GM21786 (cell line): ENCODE measurements around the gene SH2D6.
"Not testable (repeated sequence)": the region's sequence is repeated elsewhere in the genome, so short reads cannot be mapped to it uniquely, and the experiment has no call there.

Experiments used
- ATAC-seq: cut with Tn5 transposase; IDR thresholded peaks from one replicate; pipeline ENCODE4 v1.9.1; 2021; ENCODE audit not compliant: unreplicated experiment

The SH2D6 gene

DNA sequence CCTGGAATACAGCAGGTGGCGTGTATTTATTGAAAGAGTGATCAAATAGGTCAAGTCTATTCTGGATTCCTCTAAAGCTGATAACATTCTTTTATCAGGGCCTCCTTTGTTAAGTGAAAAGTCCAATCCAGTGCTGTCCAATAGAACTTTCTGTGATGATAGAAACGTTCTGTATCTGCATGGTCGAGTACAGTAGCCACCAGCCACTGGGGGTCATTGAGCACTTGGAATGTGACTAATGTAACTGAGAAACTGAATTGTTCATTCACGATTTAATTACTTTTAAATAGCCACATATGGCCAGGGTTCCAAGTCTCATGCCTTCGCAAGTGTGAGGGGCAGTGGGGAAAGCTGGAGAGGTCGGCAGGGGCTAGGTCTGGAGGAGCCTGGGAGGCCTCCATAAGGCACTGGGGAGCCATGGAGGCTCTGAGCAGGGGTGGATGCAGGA is 20.5 kb downstream of the SH2D6 start:
- no peak for ATAC-seq

DNA sequence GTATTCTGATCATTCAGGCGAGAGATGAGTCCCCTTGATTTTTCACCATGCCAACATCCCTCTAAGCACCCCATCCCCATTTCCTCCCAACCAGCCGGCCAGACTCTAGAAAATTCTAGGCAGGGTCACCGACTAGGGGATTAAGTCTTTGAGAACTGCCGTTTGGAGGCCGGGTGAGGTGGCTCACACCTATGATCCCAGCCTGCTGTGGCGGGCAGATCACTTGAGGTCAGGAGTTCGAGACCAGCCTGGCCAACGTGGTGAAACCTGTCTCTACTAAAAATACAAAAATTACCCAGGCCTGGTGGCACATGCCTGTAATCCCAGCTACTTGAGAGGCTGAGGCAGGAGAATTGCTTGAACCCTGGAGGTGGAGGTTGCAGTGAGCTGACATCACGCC is 21.1 kb downstream of the SH2D6 start:
- ATAC-seq, result not testable (repeated sequence)

DNA sequence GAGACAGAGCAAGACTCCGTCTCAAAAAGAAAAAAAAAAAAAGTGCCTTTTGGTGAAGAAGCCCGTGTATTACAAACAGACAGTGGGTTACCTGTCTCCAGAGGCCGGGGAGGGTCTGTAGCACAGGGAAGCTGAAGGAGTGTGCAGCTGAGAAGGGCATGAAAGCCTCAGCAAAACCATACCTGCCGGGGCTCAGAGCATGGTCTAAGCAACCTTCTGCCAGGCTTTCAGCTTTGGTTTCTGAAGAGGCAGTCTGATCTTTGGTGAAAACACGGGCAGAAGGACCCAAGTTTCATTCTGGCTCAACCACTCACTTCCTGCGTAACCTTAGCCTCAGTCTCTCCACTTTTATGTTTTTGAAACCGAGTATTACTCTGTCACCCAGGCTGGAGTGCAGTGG is 21.5 kb downstream of the SH2D6 start:
- ATAC-seq, result no peak

DNA sequence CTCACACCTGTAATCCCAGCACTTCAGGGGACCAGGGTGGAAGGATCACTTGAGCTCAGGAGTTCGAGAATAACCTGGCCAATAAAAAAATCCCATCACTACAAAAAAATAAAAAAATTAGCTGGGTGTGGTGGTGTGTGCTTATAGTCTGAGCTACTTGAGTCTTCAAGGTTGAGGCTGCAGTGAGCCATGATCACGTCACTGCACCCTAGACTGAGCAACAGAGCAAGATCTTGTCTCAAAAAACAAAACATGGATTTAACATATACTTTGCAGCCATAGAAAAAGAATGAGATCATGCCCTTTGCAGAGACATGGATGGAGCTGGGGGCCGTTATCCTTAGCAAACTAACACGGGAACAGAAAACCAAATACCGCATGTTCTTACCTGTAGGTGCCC is 22.2 kb downstream of the SH2D6 start:
- ATAC-seq, result no peak

DNA sequence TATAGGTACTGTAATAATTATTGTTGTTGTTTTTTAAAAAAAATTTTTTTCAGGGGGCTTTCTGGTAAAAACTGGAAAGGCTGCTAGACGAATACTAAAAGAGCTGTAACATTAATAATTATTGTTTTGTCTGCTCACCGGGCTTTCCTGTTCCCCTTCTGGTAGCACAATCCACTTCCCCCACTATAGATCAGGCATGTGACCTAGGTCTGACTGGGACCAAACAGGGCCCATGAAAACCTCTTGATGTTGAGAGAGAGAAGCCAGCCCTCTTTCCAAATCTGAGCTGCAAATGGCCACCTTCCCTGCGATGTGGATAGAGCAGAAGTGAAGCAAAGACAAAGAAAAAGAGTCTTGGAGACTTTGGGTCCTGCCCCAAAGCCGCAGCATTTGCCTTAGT is 23.4 kb downstream of the SH2D6 start:
- ATAC-seq, result no peak

DNA sequence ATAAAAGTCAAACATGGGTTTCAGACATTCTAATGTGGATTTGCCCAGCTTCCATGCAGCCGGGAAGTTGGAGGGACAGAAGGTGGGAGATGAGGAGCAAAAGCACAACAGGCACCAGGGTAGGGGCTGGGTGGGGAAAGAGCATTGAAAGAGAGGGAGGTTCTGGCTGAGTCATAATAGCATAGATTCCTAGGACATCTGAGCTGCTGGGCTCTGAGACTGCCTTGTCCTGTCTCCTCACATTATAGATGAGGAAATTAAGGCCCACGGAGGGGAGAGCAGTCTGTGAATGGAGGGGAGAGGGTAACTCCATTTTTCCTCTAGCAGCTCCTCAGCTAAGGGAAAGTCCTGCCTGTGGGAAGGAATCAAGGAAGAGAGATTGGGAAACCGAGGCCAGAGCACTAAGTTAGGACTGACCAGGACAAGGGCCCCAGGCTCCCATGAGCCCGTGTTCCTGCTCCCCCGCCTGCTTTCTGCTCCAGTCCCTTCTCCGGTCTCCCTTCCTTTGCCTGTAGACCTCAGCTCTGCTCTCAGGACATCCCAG is 26.2 kb downstream of the SH2D6 start:
- no peak for ATAC-seq

DNA sequence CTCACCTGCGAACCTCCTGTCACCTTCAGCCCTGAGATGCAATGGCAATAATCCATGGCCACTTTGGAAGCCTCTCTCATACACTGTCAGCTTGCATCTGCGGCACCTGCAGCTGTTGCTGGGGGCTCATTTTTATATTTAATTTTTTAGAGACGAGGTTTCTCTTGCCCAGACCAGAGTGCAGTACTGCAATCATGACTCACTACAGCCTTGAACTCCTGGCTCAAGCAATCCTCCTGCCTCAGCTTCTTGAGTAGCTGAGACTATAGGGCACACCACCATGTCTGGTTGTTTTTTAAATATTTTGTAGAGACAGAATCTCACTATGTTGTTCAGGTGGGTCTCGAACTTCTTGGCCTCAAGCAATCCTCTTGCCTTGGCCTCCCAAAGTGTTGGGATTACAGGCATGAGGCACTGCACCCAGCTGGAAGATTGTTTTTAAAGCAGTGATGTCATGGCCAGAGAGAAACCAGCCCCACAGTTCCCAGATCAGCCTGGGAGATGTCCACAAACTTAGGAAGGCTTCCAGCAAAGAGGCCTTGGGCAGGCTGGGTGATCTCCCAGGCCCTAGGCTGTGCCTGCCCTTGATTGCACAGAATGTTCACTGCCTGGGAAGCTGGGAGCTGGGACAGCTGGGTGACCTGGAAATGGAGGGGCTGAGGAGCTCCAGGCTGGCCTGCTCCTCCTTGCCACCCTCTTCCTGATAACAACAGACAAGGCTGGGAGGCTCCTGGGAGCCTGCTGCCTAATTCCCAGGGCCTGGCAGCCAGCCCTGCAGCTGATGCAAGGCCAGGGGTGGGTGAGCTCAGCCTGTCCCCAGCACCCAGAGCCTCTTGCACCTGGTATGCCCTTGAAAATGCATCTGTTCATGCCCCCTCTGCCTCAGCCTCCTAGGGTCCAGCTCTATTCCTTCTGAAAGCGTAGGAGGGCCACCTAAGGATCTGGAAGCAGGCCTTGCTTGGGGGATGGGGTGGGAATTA is 27.1 kb downstream of the SH2D6 start:
- ATAC-seq, result no peak

DNA sequence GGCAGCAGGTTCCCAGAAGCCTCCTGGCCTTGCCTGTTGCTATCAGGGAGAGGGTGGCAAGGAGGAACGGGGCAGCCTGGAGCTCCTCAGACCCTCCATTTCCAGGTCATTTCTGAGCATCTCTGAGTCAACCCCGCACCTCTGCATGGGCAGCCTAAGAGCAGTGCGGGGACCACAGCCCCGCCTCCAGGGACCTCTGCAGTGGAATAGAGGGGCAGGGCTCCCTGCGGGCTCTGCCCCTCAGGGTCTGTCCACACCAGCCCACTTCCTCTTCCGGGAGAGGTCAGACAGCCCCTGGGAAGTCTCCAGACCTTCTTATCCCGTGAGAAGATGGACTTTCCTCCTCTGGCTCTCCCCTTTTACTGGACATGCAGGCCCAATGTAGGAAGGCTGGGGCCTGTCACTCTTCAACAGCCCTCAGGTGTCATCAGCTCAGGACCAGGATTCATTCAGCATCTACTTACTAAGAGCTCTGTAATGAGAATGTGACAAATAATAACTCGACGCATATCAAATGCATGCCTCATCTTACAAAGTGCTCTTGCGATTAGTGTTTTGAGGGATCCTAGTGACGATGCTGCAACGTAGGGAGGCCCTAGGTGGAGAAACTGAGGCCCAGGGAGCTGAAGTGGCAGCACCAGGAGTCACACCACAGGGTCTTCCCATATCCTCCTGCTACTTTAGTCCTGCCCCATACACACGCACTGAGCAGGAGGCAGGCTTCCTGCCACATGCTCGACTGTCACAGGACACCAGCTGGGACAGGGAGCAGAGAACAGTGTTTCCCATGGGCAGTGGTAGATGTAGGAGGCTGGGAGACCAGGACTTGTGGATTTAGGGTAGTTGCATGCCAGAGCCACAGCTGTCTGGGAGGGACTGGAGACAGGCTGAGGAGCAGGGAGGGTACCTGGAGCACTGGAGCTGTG is 28.0 kb downstream of the SH2D6 start:
- ATAC-seq, result no peak

DNA sequence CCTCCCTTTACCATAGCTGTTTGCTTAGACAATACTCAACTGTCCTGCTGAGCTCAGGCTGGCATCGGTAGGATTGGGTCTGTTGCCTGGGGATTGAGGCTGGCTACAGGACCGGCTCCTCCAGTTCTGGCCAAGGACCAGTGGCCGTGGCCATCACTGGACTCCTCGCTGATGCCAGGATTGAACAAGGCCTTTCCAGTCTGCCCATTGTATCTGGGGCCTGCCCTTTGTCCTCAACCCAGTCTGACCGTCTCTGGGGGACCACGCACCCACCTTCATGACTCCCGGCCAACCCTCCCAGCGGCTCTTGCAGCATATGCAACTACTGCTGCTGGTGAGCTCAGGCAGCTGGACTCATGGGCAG is 28.7 kb downstream of the SH2D6 start:
- ATAC-seq, result no peak

DNA sequence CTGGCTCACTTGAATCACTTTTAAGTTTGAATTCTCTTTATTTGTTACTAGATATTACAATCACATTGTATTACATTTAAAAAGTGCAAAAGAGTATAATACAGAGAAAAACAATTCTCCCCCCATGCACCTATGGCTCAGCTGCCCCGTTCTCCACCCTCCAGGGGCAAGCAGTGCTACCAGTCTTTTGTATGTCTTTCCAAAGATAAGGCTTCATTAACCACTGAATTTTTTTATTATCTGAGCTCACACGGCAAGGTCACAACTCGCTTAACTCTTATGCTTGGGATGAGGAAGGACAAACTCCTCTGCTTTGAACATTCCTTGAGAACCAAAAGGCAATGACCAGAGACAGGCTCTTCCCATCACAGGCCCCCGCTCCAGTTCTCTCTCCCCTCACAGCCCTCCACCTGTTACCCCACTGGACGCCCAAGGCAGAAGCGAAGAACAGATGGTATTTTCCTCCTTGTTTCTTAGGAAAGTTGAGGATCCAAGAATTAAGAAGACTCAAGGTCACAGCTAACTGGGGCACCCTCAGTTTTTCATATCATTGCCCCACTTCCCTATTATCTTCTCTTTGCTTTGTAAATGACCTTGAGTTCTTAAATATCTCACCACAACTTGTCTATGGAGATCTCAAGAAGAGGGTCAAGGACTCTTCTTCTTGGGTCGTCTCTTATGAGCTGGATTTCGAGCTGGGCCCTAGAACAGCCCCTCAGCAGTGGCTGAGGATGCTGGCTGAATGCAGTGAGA is 30.1 kb downstream of the SH2D6 start:
- no peak for ATAC-seq

DNA sequence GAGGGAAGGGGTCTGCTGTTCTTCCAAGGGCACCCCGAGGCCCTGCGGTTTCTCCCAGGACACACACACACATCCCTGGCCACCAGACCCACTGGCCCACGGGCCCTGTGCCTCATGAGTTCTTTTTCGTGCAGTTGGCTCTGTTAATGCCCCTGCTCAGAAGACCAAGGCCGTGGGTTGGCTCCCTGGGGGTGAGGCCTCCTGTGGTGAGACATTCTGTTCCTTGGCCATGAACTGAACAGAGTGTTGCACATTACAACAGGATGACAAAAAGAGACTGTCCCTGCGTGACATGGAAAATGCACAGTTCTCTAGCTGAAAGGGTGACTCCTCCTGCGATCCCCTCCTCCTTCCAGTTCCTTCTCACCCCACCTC is 30.7 kb downstream of the SH2D6 start:
- no peak for ATAC-seq

DNA sequence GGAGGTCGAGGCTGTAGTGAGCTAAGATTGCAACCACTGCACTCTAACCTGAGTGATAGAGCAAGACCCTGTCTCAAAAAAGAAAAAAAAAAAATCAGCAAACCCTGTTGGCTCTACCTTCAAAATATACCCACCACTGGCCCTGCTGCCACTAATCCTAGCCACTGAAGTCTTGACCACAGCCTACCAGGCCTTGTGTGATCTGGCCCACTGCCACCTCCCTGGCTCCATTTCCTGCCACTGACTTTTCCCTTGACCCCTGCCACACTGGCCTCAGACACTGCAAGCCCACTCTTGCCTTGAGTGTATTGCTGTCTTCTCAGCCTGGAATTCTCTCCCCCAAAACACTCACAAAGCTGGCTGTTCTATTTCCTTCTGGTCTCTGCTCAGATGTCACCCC is 33.7 kb downstream of the SH2D6 start:
- ATAC-seq, result no peak

DNA sequence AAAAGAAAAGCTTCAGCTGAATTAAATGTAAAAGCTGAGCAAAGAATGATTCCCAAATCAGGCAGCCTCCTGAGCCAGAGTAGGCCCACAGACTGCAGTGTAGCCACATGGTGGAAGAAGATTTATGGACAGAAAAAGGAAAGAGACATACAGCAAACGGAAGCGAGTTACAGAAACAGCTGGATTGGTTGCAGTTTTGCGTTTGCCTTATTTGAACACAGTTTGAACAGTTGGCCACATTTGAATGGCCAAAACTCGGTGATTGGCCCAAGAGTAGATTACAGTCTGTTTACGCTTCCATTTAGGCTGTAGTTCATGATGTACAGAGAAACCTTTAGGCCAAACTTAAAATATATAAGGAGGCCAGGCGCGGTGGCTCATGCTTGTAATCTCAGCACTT is 35.1 kb downstream of the SH2D6 start:
- ATAC-seq, result no peak

DNA sequence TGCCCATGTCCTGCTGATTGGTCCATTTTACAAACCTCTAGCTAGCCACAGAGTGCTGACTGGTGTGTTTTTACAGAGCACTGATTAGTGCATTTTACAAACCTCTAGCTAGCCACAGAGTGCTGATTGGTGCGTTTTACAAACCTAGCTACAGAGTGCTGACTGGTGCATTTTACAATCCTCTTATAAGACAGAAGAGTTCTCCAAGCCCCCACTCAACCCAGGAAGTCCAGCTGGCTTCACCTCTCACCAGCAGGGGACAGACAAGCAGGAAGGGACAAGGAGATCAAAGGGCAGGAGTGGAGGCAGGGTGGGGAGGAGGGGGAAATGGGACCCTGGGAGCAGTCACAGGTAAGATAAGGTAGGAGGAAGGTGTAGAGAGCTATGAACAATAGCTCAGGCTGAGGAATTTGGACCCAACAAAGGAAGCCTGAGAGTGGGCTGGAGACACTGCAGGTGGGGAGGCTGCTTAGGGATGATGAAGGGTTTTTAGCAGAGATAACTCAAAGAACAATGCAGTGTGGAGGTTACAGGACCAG is 37.1 kb downstream of the SH2D6 start:
- no peak for ATAC-seq

DNA sequence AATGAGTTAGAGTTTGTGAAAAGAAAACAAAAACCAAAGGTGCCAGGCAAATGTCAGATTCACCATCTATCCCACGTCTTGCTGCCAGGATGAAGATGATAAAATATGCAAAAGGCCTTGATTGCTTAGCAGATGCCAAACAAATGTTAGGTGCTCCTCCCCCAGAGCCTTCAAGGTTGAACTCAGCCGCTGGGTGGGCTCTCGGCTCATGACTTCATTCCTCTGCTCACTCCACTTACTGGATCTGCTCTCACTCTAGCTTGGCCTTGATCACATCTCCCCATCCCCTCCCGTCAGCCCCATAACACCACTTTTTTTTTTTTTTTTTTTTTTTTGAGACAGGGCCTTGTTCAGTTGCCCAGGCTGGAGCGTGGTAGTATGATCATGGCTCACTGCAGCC is 38.5 kb downstream of the SH2D6 start:
- ATAC-seq, result no peak

DNA sequence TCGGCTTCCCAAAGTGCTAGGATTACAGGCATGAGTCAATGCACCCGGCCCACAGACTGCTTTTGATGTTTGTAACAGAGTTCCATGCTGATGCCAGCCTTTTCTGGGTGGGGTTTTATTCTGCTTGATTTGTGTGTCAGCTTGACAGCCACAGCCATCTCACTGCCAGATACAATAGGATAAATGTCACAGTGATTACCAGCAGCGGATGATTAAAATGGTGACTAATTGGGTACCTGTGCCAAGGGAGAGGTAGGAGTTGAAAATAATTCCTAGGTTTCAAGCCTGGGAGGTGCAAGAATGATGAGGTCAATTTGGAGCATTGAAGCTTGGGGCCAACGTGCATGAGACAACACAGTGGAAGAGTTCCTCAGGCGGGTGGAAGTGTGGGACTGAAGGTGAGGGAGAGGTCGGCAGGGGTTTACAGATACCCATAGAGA is 39.4 kb downstream of the SH2D6 start:
- no peak for ATAC-seq

DNA sequence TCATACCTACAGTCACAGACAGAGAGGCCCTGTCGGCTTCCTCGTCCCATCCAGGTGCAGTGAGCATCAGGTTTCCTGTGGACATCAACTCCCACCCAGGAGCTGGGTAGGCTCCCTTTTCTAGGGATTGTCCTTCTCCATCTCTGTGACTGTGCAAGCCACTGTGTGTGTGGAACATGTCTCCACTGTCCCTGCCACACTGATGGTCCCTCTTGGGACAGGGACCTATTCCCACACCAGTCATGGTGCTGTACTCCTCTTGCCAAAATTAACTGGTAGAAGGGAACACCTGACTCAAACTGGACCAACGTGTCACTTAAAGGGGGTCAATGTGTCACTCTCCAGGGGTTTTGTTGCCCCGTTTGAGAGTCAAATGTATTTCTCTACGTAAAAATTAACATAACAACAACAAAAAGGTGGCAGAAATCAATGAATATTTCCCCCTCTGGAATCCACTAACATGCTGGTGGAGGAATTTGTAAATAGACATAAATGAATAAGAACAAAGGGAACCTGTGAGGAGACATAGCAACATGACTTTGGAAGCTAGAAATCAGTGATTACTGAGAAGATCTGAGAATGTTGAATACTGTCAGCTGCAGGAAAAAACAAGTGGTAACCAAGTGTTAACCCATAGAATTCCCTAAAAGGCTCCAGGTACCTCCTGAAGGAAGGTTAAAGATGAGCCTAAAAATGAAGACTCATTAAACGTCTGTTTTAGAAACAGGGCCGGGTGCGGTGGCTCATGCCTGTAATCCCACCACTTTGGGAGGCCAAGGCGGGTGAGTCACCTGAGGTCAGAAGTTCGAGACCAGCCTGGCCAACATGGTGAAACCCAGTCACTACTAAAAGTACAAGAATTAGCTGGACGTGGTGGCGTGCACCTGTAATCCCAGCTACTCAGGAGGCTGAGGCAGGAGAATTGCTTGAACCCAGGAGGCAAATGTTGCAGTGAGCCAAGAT is 40.4 kb downstream of the SH2D6 start:
- no peak for ATAC-seq

DNA sequence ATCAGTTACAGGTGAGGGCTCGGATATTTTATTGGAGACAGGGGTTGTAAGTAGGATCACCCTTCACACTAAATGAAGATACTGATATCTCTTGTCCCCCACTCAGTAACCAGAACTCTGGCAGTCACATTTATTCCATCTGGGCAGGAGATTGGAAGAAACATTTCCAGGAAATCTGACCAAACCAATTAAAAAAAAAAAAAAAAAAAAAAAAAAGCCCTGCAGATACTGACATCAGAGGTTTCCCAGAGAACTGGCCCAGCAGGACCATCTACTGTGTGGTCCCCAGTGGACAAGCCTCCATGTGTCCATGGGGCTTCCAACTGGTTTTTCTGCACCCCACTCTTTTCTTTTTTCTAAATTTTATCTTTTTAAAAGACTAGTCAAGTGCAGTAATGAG is 41.3 kb downstream of the SH2D6 start:
- no peak for ATAC-seq

DNA sequence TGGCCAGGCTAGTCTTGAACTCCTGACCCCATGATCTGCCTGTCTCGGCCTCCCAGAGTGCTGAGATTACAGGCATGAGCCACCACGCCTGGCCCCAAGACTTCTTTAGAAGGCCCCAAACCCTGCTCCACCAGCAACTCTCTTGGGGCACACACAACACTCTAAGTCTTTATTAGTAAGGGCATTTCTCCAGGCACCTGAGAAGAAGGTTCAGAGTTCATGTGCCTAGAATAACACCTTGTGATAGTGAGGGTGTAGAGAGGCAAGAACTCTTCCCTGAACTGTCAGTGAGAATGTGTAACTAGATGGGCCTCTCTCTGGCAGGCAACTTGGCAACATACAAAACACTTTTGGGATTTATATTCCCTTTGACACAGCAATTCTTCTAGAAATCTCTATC is 43.8 kb downstream of the SH2D6 start:
- no peak for ATAC-seq
